HG02884 (cell line): ENCODE data around the gene CAP2.
"Not testable (repeated sequence)": the region's sequence is repeated elsewhere in the genome, so short reads cannot be mapped to it uniquely, and the experiment has no call there.

Source experiments
- ATAC-seq: cut with Tn5 transposase; IDR thresholded peaks from one replicate; pipeline ENCODE4 v1.9.1; 2021; ENCODE audit warnings: mild to moderate bottlenecking, moderate library complexity; ENCODE audit not compliant: unreplicated experiment

Gene CAP2

GRCh38 chr6:17395112-17395511, 1.7 kb downstream of the CAP2 start:
- ATAC-seq, result no peak

GRCh38 chr6:17396256-17396655, 2.9 kb downstream of the CAP2 start:
- no peak for ATAC-seq

GRCh38 chr6:17397764-17398194, 4.4 kb downstream of the CAP2 start:
- no peak for ATAC-seq

GRCh38 chr6:17405181-17405943, 12.0 kb downstream of the CAP2 start:
- ATAC-seq, result not testable (repeated sequence)

- ATAC-seq, result no peak
These were observed 12.5 kb downstream of the CAP2 start for GRCh38 chr6:17405944-17406245.

GRCh38 chr6:17408081-17408480, 14.7 kb downstream of the CAP2 start:
- ATAC-seq, result no peak

- ATAC-seq, result no peak
These were observed 16.9 kb downstream of the CAP2 start for GRCh38 chr6:17410281-17410680.

- ATAC-seq, result no peak
These were observed 19.9 kb downstream of the CAP2 start for GRCh38 chr6:17413313-17413750.

GRCh38 chr6:17414395-17414794, 21.0 kb downstream of the CAP2 start:
- not testable (repeated sequence) for ATAC-seq

GRCh38 chr6:17415321-17415720, 21.9 kb downstream of the CAP2 start:
- ATAC-seq, result no peak

GRCh38 chr6:17416806-17417205, 23.4 kb downstream of the CAP2 start:
- no peak for ATAC-seq

- ATAC-seq, result no peak
These were observed 24.4 kb downstream of the CAP2 start for GRCh38 chr6:17417817-17418216.

GRCh38 chr6:17418281-17419188, 25.1 kb downstream of the CAP2 start:
- ATAC-seq, result no peak

- no peak for ATAC-seq
These were observed 25.8 kb downstream of the CAP2 start for GRCh38 chr6:17419189-17419575.

GRCh38 chr6:17420368-17420767, 27.0 kb downstream of the CAP2 start:
- ATAC-seq, result no peak

GRCh38 chr6:17421406-17421805, 28.0 kb downstream of the CAP2 start:
- ATAC-seq, result no peak

- no peak for ATAC-seq
These were observed 29.6 kb downstream of the CAP2 start for GRCh38 chr6:17423026-17423425.

GRCh38 chr6:17427062-17427461, 33.7 kb downstream of the CAP2 start:
- no peak for ATAC-seq

GRCh38 chr6:17427617-17428016, 34.2 kb downstream of the CAP2 start:
- no peak for ATAC-seq

- not testable (repeated sequence) for ATAC-seq
These were observed 35.3 kb downstream of the CAP2 start for GRCh38 chr6:17428595-17429120.

GRCh38 chr6:17429383-17430061, 36.1 kb downstream of the CAP2 start:
- no peak for ATAC-seq
